Hepatocyte (in vitro differentiated cells): ENCODE data around the gene CDADC1. TPM values are rescaled to one million over a fixed set of nuclear protein-coding genes. Genes with fewer than 3 reads are reported as not detected.

Experiments
- DNase-seq: peaks from one replicate; pipeline ENCODE4 v3.0.0-alpha.2; 2016; ENCODE audit warnings: low spot score
- H2AFZ ChIP-seq: fragments of 200-600 bp; sonication (generic); 2 replicates; pipeline ENCODE4 v1.6.0; 2016; ENCODE audit warnings: antibody characterized with exemption, mild to moderate bottlenecking
- H3K27ac ChIP-seq: fragments of 200-600 bp; sonication (generic); 2 replicates; pipeline ENCODE4 v1.5.1; 2016; ENCODE audit warnings: mild to moderate bottlenecking
- H3K27me3 ChIP-seq: fragments of 200-600 bp; sonication (generic); 2 replicates; pipeline ENCODE4 v1.6.1; 2016
- H3K36me3 ChIP-seq: fragments of 200-600 bp; sonication (generic); replicated peaks from 2 replicates; pipeline ENCODE4 v1.5.1; 2016; ENCODE audit warnings: low read depth; ENCODE audit not compliant: insufficient read depth
- H3K4me1 ChIP-seq: fragments of 200-600 bp; sonication (generic); 2 replicates; pipeline ENCODE4 v1.5.1; 2016; ENCODE audit warnings: mild to moderate bottlenecking, moderate library complexity; ENCODE audit not compliant: insufficient read depth
- H3K4me2 ChIP-seq: fragments of 200-600 bp; sonication (generic); 2 replicates; pipeline ENCODE4 v1.6.0; 2016
- H3K4me3 ChIP-seq: fragments of 200-600 bp; sonication (generic); 2 replicates; pipeline ENCODE4 v1.5.1; 2016; ENCODE audit warnings: mild to moderate bottlenecking
- H3K79me2 ChIP-seq: fragments of 200-600 bp; sonication (generic); 2 replicates; pipeline ENCODE4 v1.6.0; 2017; ENCODE audit warnings: mild to moderate bottlenecking
- H3K9me2 ChIP-seq: fragments of 200-600 bp; sonication (generic); replicated peaks from 2 replicates; pipeline ENCODE4 v1.6.0; 2017; ENCODE audit warnings: mild to moderate bottlenecking; ENCODE audit not compliant: insufficient read depth
- H3K9me3 ChIP-seq: fragments of 200-600 bp; sonication (generic); 2 replicates; pipeline ENCODE4 v1.5.1; 2016; ENCODE audit warnings: low read depth, mild to moderate bottlenecking
- H4K20me1 ChIP-seq: fragments of 200-600 bp; sonication (generic); 2 replicates; pipeline ENCODE4 v1.6.0; 2016; ENCODE audit warnings: mild to moderate bottlenecking; ENCODE audit not compliant: insufficient read depth, poor library complexity, severe bottlenecking
- EZH2 ChIP-seq: fragments of 200-600 bp; sonication (generic); IDR thresholded peaks from 2 replicates; pipeline ENCODE4 v1.6.1; 2016; ENCODE audit warnings: antibody characterized with exemption, mild to moderate bottlenecking, borderline replicate concordance
- EZH2phosphoT487 ChIP-seq: fragments of 200-600 bp; sonication (generic); IDR thresholded peaks from one replicate; pipeline ENCODE4 v1.6.1; 2018; ENCODE audit warnings: antibody characterized with exemption, mild to moderate bottlenecking, low read depth, moderate library complexity; ENCODE audit not compliant: unreplicated experiment, severe bottlenecking
- WGBS: methylation state at CpG from one replicate; pipeline ENCODE4 v1.1.6; 2016; ENCODE audit warnings: low lambda C conversion rate; ENCODE audit errors: missing lambda C conversion rate; 5-methylcytosine and 5-hydroxymethylcytosine counted together
- polyA plus RNA-seq: library from polyadenylated mRNA; unstranded; fragments of >200 nt; fragmentation: Nextera tagmentation; extraction: Ambion mirVana; gene quantifications from 2 replicates; pipeline ENCODE4 v1.2.1, GENCODE V29; 2016
- total RNA-seq: library from RNA; depleted of rRNA; stranded (reverse); fragments of >200 nt; gene quantifications from 2 replicates; pipeline ENCODE4 v1.2.3, GENCODE V29; 2014
- TF ChIP-seq, protein P1 (sequence below): fragments of 200-600 bp; sonication (generic); IDR thresholded peaks from 2 replicates; pipeline ENCODE4 v1.5.1; 2016; ENCODE audit warnings: antibody characterized with exemption, mild to moderate bottlenecking; ENCODE audit not compliant: poor library complexity

The CDADC1 gene
- total and polyA plus RNA-seq, 2 experiments from 2014 or later: 4.0 to 7.3 TPM

DNA sequence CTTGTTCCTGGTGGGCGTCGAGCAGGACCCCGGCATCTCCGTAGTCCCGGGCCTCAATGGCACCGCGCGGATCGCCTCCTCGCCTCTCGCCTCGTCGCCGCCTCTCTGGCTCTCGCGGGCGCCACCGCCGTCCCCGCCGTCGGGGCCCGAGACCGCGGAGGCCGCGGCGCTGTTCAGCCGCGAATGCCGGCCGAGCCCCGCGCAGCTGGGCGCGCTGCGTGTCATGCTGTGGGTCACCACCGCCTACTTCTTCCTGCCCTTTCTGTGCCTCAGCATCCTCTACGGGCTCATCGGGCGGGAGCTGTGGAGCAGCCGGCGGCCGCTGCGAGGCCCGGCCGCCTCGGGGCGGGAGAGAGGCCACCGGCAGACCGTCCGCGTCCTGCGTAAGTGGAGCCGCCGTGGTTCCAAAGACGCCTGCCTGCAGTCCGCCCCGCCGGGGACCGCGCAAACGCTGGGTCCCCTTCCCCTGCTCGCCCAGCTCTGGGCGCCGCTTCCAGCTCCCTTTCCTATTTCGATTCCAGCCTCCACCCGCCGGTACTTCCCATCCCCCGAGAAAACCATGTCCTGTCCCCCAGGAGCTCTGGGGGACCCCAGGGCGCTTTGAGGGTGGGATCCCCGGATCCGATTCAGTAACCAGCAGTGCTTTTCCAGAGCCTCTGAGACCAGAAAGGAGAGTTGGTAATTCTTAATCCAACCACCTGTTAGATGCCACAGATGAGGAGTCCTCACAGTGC lies 26.7 kb upstream of the CDADC1 start:
- Histone ChIP-seq H3K27me3 (peaks cover 86% of the 10 kb centered on the region), H4K20me1 (no peaks in the 10 kb centered on the region), H3K4me1 (no peaks in the 10 kb centered on the region), H3K9me3 (no peaks in the 10 kb centered on the region), H3K36me3 (no peaks in the 10 kb centered on the region), H3K4me3 (no peak overlapping the region), H2AFZ (peak overlapping the region; percentile 76), H3K9me2 (no peaks in the 10 kb centered on the region), H3K4me2 (peak overlapping the region; percentile 79), H3K27ac (no peak overlapping the region), H3K79me2 (no peaks in the 10 kb centered on the region)
- no peak for DNase-seq
- TF ChIP-seq EZH2 (peak; percentile 65), EZH2phosphoT487 (peak; percentile 19)
- TF ChIP-seq, protein P1, sequence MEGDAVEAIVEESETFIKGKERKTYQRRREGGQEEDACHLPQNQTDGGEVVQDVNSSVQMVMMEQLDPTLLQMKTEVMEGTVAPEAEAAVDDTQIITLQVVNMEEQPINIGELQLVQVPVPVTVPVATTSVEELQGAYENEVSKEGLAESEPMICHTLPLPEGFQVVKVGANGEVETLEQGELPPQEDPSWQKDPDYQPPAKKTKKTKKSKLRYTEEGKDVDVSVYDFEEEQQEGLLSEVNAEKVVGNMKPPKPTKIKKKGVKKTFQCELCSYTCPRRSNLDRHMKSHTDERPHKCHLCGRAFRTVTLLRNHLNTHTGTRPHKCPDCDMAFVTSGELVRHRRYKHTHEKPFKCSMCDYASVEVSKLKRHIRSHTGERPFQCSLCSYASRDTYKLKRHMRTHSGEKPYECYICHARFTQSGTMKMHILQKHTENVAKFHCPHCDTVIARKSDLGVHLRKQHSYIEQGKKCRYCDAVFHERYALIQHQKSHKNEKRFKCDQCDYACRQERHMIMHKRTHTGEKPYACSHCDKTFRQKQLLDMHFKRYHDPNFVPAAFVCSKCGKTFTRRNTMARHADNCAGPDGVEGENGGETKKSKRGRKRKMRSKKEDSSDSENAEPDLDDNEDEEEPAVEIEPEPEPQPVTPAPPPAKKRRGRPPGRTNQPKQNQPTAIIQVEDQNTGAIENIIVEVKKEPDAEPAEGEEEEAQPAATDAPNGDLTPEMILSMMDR: no peak
- WGBS: 10% methylated on average over 57 of the region's 73 CpGs

DNA sequence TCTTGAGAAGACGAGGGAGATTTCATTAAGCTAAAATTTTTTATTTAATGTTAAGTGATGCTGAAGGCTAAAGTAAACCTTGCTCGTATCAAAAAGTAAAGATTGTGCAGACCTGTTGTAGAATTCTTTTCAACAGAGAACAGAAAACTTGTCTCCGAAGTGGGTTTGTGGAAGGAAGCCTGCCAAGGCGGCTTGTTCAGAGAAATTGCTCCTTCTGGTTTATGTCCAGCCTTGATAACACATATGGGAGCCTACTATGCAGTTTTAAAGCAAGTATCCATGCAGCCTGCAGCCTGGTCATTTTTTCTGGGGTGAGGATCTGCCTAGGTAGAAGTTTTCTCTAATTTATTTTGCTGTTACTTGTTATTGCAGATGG lies 26.1 kb upstream of the CDADC1 start:
- H3K4me2 ChIP-seq: peak overlapping the region; percentile 79
- H3K36me3 ChIP-seq: no peaks in the 10 kb centered on the region
- WGBS: 71% methylated on average over 4 of the region's 4 CpGs
- H3K4me1 ChIP-seq: no peaks in the 10 kb centered on the region
- no peak for DNase-seq
- peaks cover 83% of the 10 kb centered on the region for H3K27me3 ChIP-seq
- H3K9me2 ChIP-seq: no peaks in the 10 kb centered on the region
- no peak overlapping the region for H3K4me3 ChIP-seq
- H3K9me3 ChIP-seq: no peaks in the 10 kb centered on the region
- no peaks in the 10 kb centered on the region for H3K79me2 ChIP-seq
- no peaks in the 10 kb centered on the region for H4K20me1 ChIP-seq
- H2AFZ ChIP-seq: no peak overlapping the region
- TF ChIP-seq EZH2phosphoT487 (no peak), EZH2 (no peak)
- TF ChIP-seq, protein P1: no peak
- H3K27ac ChIP-seq: no peak overlapping the region

DNA sequence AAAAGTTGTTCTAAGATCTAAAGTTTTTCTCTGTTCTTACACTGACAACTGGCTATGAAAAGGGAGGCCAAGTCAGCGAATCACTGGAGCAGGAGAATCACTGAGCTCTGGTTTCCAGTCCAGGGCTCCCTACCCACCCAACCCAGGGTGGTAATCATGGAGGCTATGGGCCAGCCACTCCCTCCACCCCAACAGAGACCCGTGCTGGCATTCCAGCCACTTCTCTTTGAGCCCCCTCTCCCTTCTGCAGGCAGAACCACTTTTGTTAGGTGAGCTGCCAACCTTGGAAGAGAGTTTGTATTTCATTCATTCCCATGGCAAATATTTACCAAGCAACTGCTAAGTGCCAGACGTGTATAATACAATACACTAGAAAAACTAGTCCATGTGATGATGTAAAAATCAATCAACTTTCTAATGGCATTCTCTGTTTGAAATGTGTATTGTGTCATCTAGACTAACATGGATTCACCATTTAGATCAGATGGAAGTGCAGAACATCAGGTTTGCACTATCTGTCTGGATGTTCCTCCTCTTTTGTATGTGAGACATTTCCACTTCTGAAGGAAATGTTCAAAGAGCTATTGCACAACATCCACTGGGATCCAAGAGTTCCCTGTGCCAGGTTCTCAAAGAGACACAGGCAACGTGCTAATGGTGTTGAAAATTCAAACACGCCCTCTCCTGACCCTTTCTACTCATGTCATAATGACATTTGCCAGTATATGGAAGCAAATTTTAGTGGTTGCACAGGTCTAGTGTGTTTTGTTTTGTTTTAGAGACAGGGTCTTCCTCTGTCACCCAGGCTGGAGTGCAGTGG lies 22.3 kb upstream of the CDADC1 start:
- H3K27ac ChIP-seq: no peak overlapping the region
- no peak for TF ChIP-seq EZH2
- TF ChIP-seq, protein P1: no peak
- TF ChIP-seq EZH2phosphoT487: no peak
- no peak overlapping the region for H2AFZ ChIP-seq

More for the DNA sequence above, 22.3 kb upstream of the CDADC1 start:
- H3K36me3 ChIP-seq: no peaks in the 10 kb centered on the region
- no peaks in the 10 kb centered on the region for H3K4me1 ChIP-seq
- no peak for DNase-seq
- no peaks in the 10 kb centered on the region for H3K79me2 ChIP-seq
- no peaks in the 10 kb centered on the region for H3K9me2 ChIP-seq
- no peak overlapping the region for H3K4me3 ChIP-seq
- no peak overlapping the region for H3K4me2 ChIP-seq
- 61% methylated on average over 5 of the region's 5 CpGs for WGBS
- H3K9me3 ChIP-seq: no peaks in the 10 kb centered on the region
- peaks cover 48% of the 10 kb centered on the region for H3K27me3 ChIP-seq
- no peaks in the 10 kb centered on the region for H4K20me1 ChIP-seq
